Measurements from ENCODE around the gene MAVS. TPM values are rescaled to one million over a fixed set of nuclear protein-coding genes. Genes with fewer than 3 reads are reported as not detected.
"Not testable (repeated sequence)": the region's sequence is repeated elsewhere in the genome, so short reads cannot be mapped to it uniquely, and the experiment has no call there.

Gene MAVS
- polyA plus RNA-seq, 1 experiment, result 17.4 TPM

- ChIA-PET CTCF (no interaction called here), POLR2A (no interaction called here)
- Histone ChIP-seq H3K4me3 (ENCODE audit: low read depth, low read length) (no peak overlapping the region), H3K27me3 (ENCODE audit: control insufficient read depth, insufficient read depth, low read length) (no peaks in the 10 kb centered on the region), H3K36me3 (ENCODE audit: control insufficient read depth, insufficient read depth, low read length) (peaks cover 11% of the 10 kb centered on the region)
- TF ChIP-seq CTCF (IDR thresholded peaks at IDR 0.05; ENCODE audit: insufficient read depth, low read depth, low read length), result no peak
- no peak for DNase-seq (ENCODE audit: low read depth)
These were observed 26.9 kb downstream of the MAVS start for GRCh38 chr20:3873507-3873906.

- POLR2A ChIA-PET, result no interaction called here
- no peak for DNase-seq (ENCODE audit: low read depth)
- TF ChIP-seq CTCF (IDR thresholded peaks at IDR 0.05; ENCODE audit: insufficient read depth, low read depth, low read length), result no peak
- Histone ChIP-seq H3K4me3 (ENCODE audit: low read depth, low read length) (no peak overlapping the region), H3K36me3 (ENCODE audit: control insufficient read depth, insufficient read depth, low read length) (peaks cover 11% of the 10 kb centered on the region), H3K27me3 (ENCODE audit: control insufficient read depth, insufficient read depth, low read length) (no peaks in the 10 kb centered on the region)
- CTCF ChIA-PET, result interaction anchor here (0.6 to 2.0 kb wide), 2 partner anchors 20 to 168 kb away, joined by 3 to 4 read pairs; no protein-coding TSS in a partner anchor
These were observed 27.7 kb downstream of the MAVS start for GRCh38 chr20:3874194-3874844.

- H3K27me3 ChIP-seq (ENCODE audit: control insufficient read depth, insufficient read depth, low read length), result no peaks in the 10 kb centered on the region
- DNase-seq (ENCODE audit: low read depth), result no peak
- POLR2A ChIA-PET, result interaction anchor here (0.7 kb wide), 1 partner anchor 226 kb away, joined by 16 read pairs; no protein-coding TSS in a partner anchor
- CTCF ChIA-PET, result interaction anchor here (2.0 kb wide), 1 partner anchor 21 kb away, joined by 4 read pairs; no protein-coding TSS in a partner anchor
- H3K36me3 ChIP-seq (ENCODE audit: control insufficient read depth, insufficient read depth, low read length), result peaks cover 7% of the 10 kb centered on the region
- no peak for TF ChIP-seq CTCF (IDR thresholded peaks at IDR 0.05; ENCODE audit: insufficient read depth, low read depth, low read length)
- no peak overlapping the region for H3K4me3 ChIP-seq (ENCODE audit: low read depth, low read length)
These were observed 28.8 kb downstream of the MAVS start for GRCh38 chr20:3875378-3875974.

GRCh38 chr20:3876000-3876399 is 29.4 kb downstream of the MAVS start:
- H3K27me3 ChIP-seq (ENCODE audit: control insufficient read depth, insufficient read depth, low read length), result no peaks in the 10 kb centered on the region
- ChIA-PET CTCF (interaction anchor here (2.0 kb wide), 1 partner anchor 22 kb away, joined by 4 read pairs; no protein-coding TSS in a partner anchor), POLR2A (interaction anchor here (0.7 kb wide), 1 partner anchor 226 kb away, joined by 16 read pairs; no protein-coding TSS in a partner anchor)
- TF ChIP-seq CTCF (IDR thresholded peaks at IDR 0.05; ENCODE audit: insufficient read depth, low read depth, low read length), result no peak
- H3K4me3 ChIP-seq (ENCODE audit: low read depth, low read length), result no peak overlapping the region
- no peak for DNase-seq (ENCODE audit: low read depth)
- peaks cover 7% of the 10 kb centered on the region for H3K36me3 ChIP-seq (ENCODE audit: control insufficient read depth, insufficient read depth, low read length)

GRCh38 chr20:3876676-3877075 is 30.0 kb downstream of the MAVS start:
- DNase-seq (ENCODE audit: low read depth), result no peak
- no peak for TF ChIP-seq CTCF (IDR thresholded peaks at IDR 0.05; ENCODE audit: insufficient read depth, low read depth, low read length)
- ChIA-PET CTCF (no interaction called here), POLR2A (no interaction called here)
- H3K36me3 ChIP-seq (ENCODE audit: control insufficient read depth, insufficient read depth, low read length), result peaks cover 4% of the 10 kb centered on the region
- H3K27me3 ChIP-seq (ENCODE audit: control insufficient read depth, insufficient read depth, low read length), result no peaks in the 10 kb centered on the region
- H3K4me3 ChIP-seq (ENCODE audit: low read depth, low read length), result no peak overlapping the region

- H3K36me3 ChIP-seq (ENCODE audit: control insufficient read depth, insufficient read depth, low read length); DNase-seq (ENCODE audit: low read depth); H3K27me3 ChIP-seq (ENCODE audit: control insufficient read depth, insufficient read depth, low read length); H3K4me3 ChIP-seq (ENCODE audit: low read depth, low read length): not testable (repeated sequence)
- CTCF ChIA-PET, result interaction anchor here (0.7 to 1.3 kb wide), 2 partner anchors 9 to 24 kb away, joined by 3 read pairs; no protein-coding TSS in a partner anchor
- POLR2A ChIA-PET, result interaction anchor here (0.6 kb wide), 1 partner anchor 17 kb away, joined by 5 read pairs; no protein-coding TSS in a partner anchor
These were observed 32.3 kb downstream of the MAVS start for GRCh38 chr20:3878921-3879274.
